Mesendoderm (in vitro differentiated cells): ENCODE measurements around the gene TFDP1.

ENCODE experiments used
- DNase-seq: peaks from one replicate; pipeline ENCODE4 v3.0.0; 2013
- H2AK5ac ChIP-seq: 2 replicates; pipeline ENCODE4 v1.6.1; 2013; ENCODE audit warnings: low read length, inconsistent platforms
- H2BK120ac ChIP-seq: 2 replicates; pipeline ENCODE4 v1.6.1; 2013; ENCODE audit warnings: low read depth, mild to moderate bottlenecking, low read length, moderate library complexity, mixed read lengths
- H2BK15ac ChIP-seq: replicated peaks from 2 replicates; pipeline ENCODE4 v1.6.1; 2013; ENCODE audit warnings: low read depth, mild to moderate bottlenecking, moderate library complexity
- H2BK5ac ChIP-seq: 2 replicates; pipeline ENCODE4 v1.6.1; 2013; ENCODE audit warnings: low read length, inconsistent platforms
- H3K18ac ChIP-seq: 2 replicates; pipeline ENCODE4 v1.6.1; 2013; ENCODE audit warnings: mild to moderate bottlenecking, low read length, mixed read lengths
- H3K23ac ChIP-seq: one replicate; pipeline ENCODE4 v1.6.1; 2013; ENCODE audit warnings: low read length
- H3K27ac ChIP-seq: 2 replicates; pipeline ENCODE4 v1.5.1; 2013; ENCODE audit warnings: low read depth, mild to moderate bottlenecking, inconsistent platforms, low read length, moderate library complexity
- H3K27me3 ChIP-seq: 2 replicates; pipeline ENCODE4 v1.6.1; 2013; ENCODE audit warnings: low read length, control low read depth, mild to moderate bottlenecking, inconsistent platforms; ENCODE audit not compliant: insufficient read depth, poor library complexity
- H3K36me3 ChIP-seq: 2 replicates; pipeline ENCODE4 v1.6.1; 2013; ENCODE audit warnings: low read length, inconsistent platforms; ENCODE audit not compliant: control insufficient read depth, insufficient read depth
- H3K4ac ChIP-seq: one replicate; pipeline ENCODE4 v1.6.1; 2013; ENCODE audit warnings: low read depth, mild to moderate bottlenecking, low read length, moderate library complexity
- H3K4me1 ChIP-seq: 2 replicates; pipeline ENCODE4 v1.6.1; 2013; ENCODE audit warnings: low read depth, low read length, inconsistent platforms; ENCODE audit not compliant: control insufficient read depth
- H3K4me2 ChIP-seq: 2 replicates; pipeline ENCODE4 v1.6.1; 2013; ENCODE audit warnings: low read length
- H3K4me3 ChIP-seq: 2 replicates; pipeline ENCODE4 v1.5.1; 2013; ENCODE audit warnings: mild to moderate bottlenecking, low read length
- H3K56ac ChIP-seq: one replicate; pipeline ENCODE4 v1.6.1; 2013; ENCODE audit warnings: low read length
- H3K79me1 ChIP-seq: 2 replicates; pipeline ENCODE4 v1.6.1; 2013; ENCODE audit warnings: low read length, inconsistent platforms
- H3K79me2 ChIP-seq: 2 replicates; pipeline ENCODE4 v1.6.1; 2013; ENCODE audit warnings: mild to moderate bottlenecking, low read length; ENCODE audit not compliant: control insufficient read depth, insufficient read depth
- H3K9ac ChIP-seq: 2 replicates; pipeline ENCODE4 v1.6.1; 2013; ENCODE audit warnings: low read length, inconsistent platforms
- H4K5ac ChIP-seq: one replicate; pipeline ENCODE4 v1.6.1; 2013; ENCODE audit warnings: low read length
- H4K8ac ChIP-seq: one replicate; pipeline ENCODE4 v1.6.1; 2013; ENCODE audit warnings: low read depth, mild to moderate bottlenecking, control low read depth, low read length, moderate library complexity
- WGBS: extraction: QIAGEN DNeasy Blood & Tissue Kit; methylation state at CpG from one replicate; pipeline ENCODE4 v1.1.7; 2013; ENCODE audit warnings: low lambda C conversion rate, missing lambda C conversion rate; ENCODE audit not compliant: insufficient coverage; ENCODE audit errors: extremely low coverage; 5-methylcytosine and 5-hydroxymethylcytosine counted together

Gene TFDP1

DNA sequence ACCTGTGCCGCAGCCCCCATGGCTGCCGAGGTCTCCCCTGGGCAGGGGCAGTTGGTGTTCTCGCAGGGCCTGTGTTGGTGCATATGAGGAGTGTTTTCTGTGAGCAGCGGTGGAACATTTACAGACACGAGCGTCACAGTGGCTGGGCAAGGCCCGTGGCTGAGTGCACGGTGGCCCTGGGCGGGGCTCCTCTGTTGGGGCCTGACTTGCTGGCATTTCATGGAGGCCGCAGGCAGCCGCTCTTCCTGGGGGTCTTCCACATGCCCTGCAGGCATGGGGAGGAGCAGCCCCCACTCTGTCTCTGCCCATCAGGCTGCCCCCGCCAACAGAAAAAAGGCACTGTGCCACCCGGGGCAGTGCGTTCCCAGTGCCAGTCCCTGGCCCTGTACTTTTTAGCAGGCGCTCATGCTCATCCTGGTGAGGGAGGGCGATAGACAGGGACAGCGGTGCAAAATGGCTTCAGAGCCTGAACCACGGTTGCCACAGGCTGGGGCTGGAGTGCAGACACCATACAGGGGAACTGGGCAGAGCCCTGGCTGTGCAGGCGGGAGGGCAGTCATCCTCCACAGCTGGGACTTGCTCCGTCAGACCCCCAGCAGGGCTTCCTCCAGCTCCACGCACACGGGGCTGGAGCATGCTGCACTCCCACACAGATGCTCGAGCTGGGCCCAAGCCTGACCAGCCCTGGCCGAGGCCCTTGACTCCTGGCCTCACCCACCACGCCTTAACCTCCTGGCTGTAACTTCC lies 23.5 kb downstream of the TFDP1 start:
- Histone ChIP-seq H2BK120ac (no peak overlapping the region), H4K8ac (no peak overlapping the region), H4K5ac (no peak overlapping the region), H3K36me3 (peaks cover 6% of the 10 kb centered on the region), H3K9ac (no peak overlapping the region), H2BK15ac (no peak overlapping the region), H3K4me2 (no peak overlapping the region), H3K27me3 (no peaks in the 10 kb centered on the region), H3K79me1 (peaks cover 49% of the 10 kb centered on the region), H3K56ac (no peak overlapping the region), H2BK5ac (no peak overlapping the region), H3K23ac (no peak overlapping the region), H3K4ac (no peak overlapping the region), H3K79me2 (peaks cover 86% of the 10 kb centered on the region), H3K4me1 (no peaks in the 10 kb centered on the region), H3K18ac (no peak overlapping the region), H3K27ac (no peak overlapping the region), H2AK5ac (no peak overlapping the region), H3K4me3 (no peak overlapping the region)
- WGBS, result no CpG with 5 or more reads among the region's 25 CpGs
- no peak for DNase-seq

DNA sequence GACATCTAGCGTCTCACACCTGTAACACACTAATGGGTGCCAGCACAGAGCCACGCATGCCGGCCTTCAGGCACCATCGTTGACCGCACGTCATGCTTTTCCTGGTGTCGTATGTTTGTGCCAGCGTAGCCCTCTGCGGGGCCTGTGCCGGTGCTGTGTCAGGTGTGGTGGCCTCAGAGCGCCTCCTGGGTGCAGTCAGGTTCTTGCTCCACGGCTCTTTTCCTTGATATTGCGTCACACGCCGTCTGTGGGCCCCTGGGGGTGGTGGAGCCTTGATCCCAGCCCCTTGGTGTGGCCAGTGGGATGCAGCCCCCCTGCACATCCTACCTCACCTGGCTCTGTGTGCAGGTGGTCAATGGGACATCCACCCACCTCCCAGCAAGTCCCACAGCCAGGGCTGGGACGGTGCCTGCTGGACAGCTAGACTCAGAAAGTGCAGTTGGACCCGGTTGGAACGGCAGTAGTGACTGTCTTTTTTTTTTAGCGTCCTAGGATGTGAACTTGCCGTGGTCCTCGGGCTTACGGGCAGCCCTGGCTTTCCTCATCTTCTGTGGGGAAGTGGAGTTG lies 24.5 kb downstream of the TFDP1 start:
- no peak overlapping the region for H3K23ac ChIP-seq
- H2BK5ac ChIP-seq, result no peak overlapping the region
- H2AK5ac ChIP-seq, result no peak overlapping the region
- H4K8ac ChIP-seq, result no peak overlapping the region
- H3K4ac ChIP-seq, result no peak overlapping the region
- H2BK15ac ChIP-seq, result no peak overlapping the region
- no peak overlapping the region for H2BK120ac ChIP-seq
- no peak overlapping the region for H3K4me3 ChIP-seq
- no peak overlapping the region for H3K27ac ChIP-seq
- WGBS, result no CpG with 5 or more reads among the region's 22 CpGs
- H4K5ac ChIP-seq, result no peak overlapping the region
- no peak overlapping the region for H3K18ac ChIP-seq
- H3K36me3 ChIP-seq, result peaks cover 6% of the 10 kb centered on the region
- no peak overlapping the region for H3K9ac ChIP-seq
- H3K4me1 ChIP-seq, result no peaks in the 10 kb centered on the region
- H3K4me2 ChIP-seq, result no peak overlapping the region
- peaks cover 85% of the 10 kb centered on the region for H3K79me2 ChIP-seq
- no peaks in the 10 kb centered on the region for H3K27me3 ChIP-seq
- H3K56ac ChIP-seq, result no peak overlapping the region
- peaks cover 54% of the 10 kb centered on the region for H3K79me1 ChIP-seq
- DNase-seq, result no peak

DNA sequence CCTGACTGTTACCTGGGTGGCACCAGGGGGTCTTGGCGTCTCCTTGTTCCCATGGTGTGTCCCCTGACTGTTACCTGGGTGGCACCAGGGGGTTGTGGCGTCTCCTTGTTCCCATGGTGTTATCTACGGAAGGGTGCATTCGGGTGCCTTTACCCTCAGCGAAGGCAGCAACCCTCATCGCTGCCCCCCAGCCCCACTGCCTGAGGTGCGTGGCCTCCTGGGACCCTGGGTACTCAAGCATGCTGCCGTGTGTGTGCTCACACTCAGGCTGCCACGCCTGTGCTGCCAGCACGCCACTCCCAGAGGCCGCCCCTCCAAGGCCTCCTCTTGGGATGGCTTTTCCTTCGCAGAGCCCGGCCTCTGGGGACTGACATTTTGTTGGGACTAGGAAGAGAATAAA lies 25.1 kb downstream of the TFDP1 start:
- Histone ChIP-seq H3K56ac (no peak overlapping the region), H3K36me3 (peaks cover 6% of the 10 kb centered on the region), H3K27me3 (no peaks in the 10 kb centered on the region), H2BK5ac (no peak overlapping the region), H3K23ac (no peak overlapping the region), H2BK120ac (no peak overlapping the region), H3K4me3 (no peak overlapping the region), H2AK5ac (no peak overlapping the region), H2BK15ac (no peak overlapping the region), H3K4me1 (no peaks in the 10 kb centered on the region), H3K18ac (no peak overlapping the region), H3K4me2 (no peak overlapping the region), H3K9ac (no peak overlapping the region), H3K27ac (no peak overlapping the region), H3K79me1 (peaks cover 52% of the 10 kb centered on the region), H4K5ac (no peak overlapping the region), H4K8ac (no peak overlapping the region), H3K4ac (no peak overlapping the region), H3K79me2 (peaks cover 84% of the 10 kb centered on the region)
- no peak for DNase-seq
- no CpG with 5 or more reads among the region's 13 CpGs for WGBS

DNA sequence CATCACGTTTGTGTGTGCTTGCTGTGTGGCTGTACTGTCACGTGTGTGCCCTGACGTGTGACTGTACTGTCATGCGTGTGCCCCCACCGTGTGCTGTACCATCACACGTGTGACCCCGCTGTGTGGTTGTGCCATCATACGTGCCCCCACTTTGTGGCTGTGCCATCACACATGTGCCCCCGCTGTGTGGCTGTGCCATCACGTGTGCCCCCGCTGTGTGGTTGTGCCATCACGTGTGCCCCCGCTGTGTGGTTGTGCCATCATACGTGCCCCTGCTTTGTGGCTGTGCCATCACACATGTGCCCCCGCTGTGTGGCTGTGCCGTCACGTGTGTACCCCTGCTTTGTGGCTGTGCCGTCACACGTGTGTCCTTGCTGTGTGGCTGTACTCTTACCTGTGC lies 25.7 kb downstream of the TFDP1 start:
- H2BK120ac ChIP-seq, result no peak overlapping the region
- peaks cover 53% of the 10 kb centered on the region for H3K79me1 ChIP-seq
- no peak overlapping the region for H3K23ac ChIP-seq
- H3K4ac ChIP-seq, result no peak overlapping the region
- H4K5ac ChIP-seq, result no peak overlapping the region
- H3K9ac ChIP-seq, result no peak overlapping the region
- H3K4me3 ChIP-seq, result no peak overlapping the region
- H2BK5ac ChIP-seq, result no peak overlapping the region
- no peak overlapping the region for H3K27ac ChIP-seq
- no peak overlapping the region for H3K4me2 ChIP-seq
- H3K27me3 ChIP-seq, result no peaks in the 10 kb centered on the region
- DNase-seq, result no peak
- H3K4me1 ChIP-seq, result no peaks in the 10 kb centered on the region
- H3K79me2 ChIP-seq, result peaks cover 85% of the 10 kb centered on the region
- no peak overlapping the region for H4K8ac ChIP-seq
- no peak overlapping the region for H2AK5ac ChIP-seq
- WGBS, result no CpG with 5 or more reads among the region's 19 CpGs
- H2BK15ac ChIP-seq, result no peak overlapping the region
- H3K36me3 ChIP-seq, result peaks cover 6% of the 10 kb centered on the region
- no peak overlapping the region for H3K18ac ChIP-seq
- no peak overlapping the region for H3K56ac ChIP-seq

DNA sequence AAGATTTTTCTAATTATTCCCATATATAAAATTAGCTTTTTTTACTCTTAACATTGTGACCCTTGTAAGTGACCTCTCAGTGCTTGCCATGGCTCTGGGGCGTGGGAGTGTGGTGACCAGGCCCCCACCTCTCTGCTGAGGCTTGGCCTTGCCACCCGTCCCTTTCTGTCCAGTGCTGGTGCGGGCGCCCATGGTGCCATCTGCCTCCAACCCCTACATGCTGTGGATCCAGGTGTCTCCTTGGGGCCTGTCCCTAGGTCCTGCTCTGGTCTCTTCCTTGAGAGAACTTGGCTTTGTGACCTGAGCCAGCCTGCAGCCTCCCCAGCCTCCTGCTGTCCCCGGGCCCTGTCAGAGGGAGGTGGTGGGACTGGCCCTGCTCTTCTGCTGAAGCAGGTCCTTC lies 27.4 kb downstream of the TFDP1 start:
- Histone ChIP-seq H3K9ac (no peak overlapping the region), H3K36me3 (peaks cover 4% of the 10 kb centered on the region), H3K79me1 (peaks cover 50% of the 10 kb centered on the region), H4K5ac (no peak overlapping the region), H3K79me2 (peaks cover 81% of the 10 kb centered on the region), H3K18ac (no peak overlapping the region), H2AK5ac (no peak overlapping the region), H3K4me2 (no peak overlapping the region), H3K56ac (no peak overlapping the region), H3K23ac (no peak overlapping the region), H3K4me3 (no peak overlapping the region), H2BK120ac (no peak overlapping the region), H3K4me1 (peaks cover 3% of the 10 kb centered on the region), H2BK15ac (no peak overlapping the region), H4K8ac (no peak overlapping the region), H3K4ac (no peak overlapping the region), H3K27ac (no peak overlapping the region), H3K27me3 (no peaks in the 10 kb centered on the region), H2BK5ac (no peak overlapping the region)
- DNase-seq, result no peak
- no CpG with 5 or more reads among the region's 5 CpGs for WGBS

DNA sequence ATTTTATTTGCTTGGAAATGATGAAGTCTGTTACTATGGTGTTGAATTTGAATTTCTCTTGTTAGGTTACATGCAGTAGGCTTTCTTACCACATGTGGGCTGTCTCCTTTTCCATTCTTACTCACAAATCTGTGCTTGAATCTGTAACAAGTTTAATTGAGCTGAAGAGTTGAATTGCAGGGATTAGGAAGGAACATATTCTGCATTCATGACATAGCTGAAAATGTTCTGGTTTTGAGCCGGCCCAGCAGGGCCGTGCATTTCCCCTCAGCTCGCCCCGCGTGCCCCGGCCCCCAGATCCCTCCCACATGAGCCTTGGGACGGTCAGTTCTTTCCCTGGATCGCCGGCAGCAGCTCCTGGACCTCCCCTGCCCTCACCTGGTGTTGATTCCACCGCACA lies 28.1 kb downstream of the TFDP1 start:
- H4K8ac ChIP-seq, result no peak overlapping the region
- H4K5ac ChIP-seq, result no peak overlapping the region
- H2BK5ac ChIP-seq, result no peak overlapping the region
- no peak overlapping the region for H3K56ac ChIP-seq
- H2BK15ac ChIP-seq, result no peak overlapping the region
- H2BK120ac ChIP-seq, result no peak overlapping the region
- no peak overlapping the region for H3K9ac ChIP-seq
- no peak overlapping the region for H2AK5ac ChIP-seq
- H3K79me2 ChIP-seq, result peaks cover 75% of the 10 kb centered on the region
- H3K79me1 ChIP-seq, result peaks cover 45% of the 10 kb centered on the region
- H3K4me3 ChIP-seq, result no peak overlapping the region
- no CpG with 5 or more reads among the region's 10 CpGs for WGBS
- peaks cover 3% of the 10 kb centered on the region for H3K4me1 ChIP-seq
- H3K27ac ChIP-seq, result no peak overlapping the region
- no peak overlapping the region for H3K18ac ChIP-seq
- no peak overlapping the region for H3K4me2 ChIP-seq
- H3K23ac ChIP-seq, result no peak overlapping the region
- peaks cover 4% of the 10 kb centered on the region for H3K36me3 ChIP-seq
- H3K4ac ChIP-seq, result no peak overlapping the region
- H3K27me3 ChIP-seq, result no peaks in the 10 kb centered on the region
- no peak for DNase-seq
